Esophagus muscularis mucosa (tissue), 4 donors: ENCODE data around the gene BMP5. TPM values are rescaled to one million over a fixed set of nuclear protein-coding genes. Genes with fewer than 3 reads are reported as not detected.

Experiments used
- DNase-seq: peaks from one replicate; pipeline ENCODE4 v3.0.0-alpha.2; 2017; ENCODE audit errors: extremely low spot score
- H3K27ac ChIP-seq, 4 donors: fragments of 200-600 bp; sonication (generic); replicated peaks in 1 of 4; 1 replicate in 3 of 4; 2 replicates in 1 of 4; pipeline ENCODE4 v1.5.1; 2016 to 2019; ENCODE audit warnings: mild to moderate bottlenecking in 1 of 4
- H3K27me3 ChIP-seq, 4 donors: fragments of 200-600 bp; sonication (generic); one replicate each; pipeline versions ENCODE4 v1.5.1 to v1.6.0; 2016 to 2019
- H3K36me3 ChIP-seq, 4 donors: fragments of 200-600 bp; sonication (generic); one replicate each; pipeline ENCODE4 v1.5.1; 2016 to 2019
- H3K4me1 ChIP-seq, 4 donors: fragments of 200-600 bp; sonication (generic); one replicate each; pipeline ENCODE4 v1.5.1; 2016 to 2019
- H3K4me3 ChIP-seq, 4 donors: fragments of 200-600 bp; sonication (generic); 1 replicate in 2 of 4; 2 replicates in 2 of 4; pipeline ENCODE4 v1.5.1; 2016 to 2019; ENCODE audit warnings: mild to moderate bottlenecking in 4 of 4, moderate library complexity in 1 of 4
- H3K9me3 ChIP-seq, 4 donors: fragments of 200-600 bp; sonication (generic); 1 replicate in 3 of 4; 2 replicates in 1 of 4; pipeline ENCODE4 v1.5.1; 2016 to 2019
- EP300 ChIP-seq: sonication (generic); formaldehyde crosslinking; IDR thresholded peaks from one replicate; pipeline ENCODE4 v1.6.1; 2017; ENCODE audit warnings: antibody characterized with exemption
- POLR2A ChIP-seq: fragments of 450-650 bp; IDR thresholded peaks from one replicate; pipeline ENCODE4 v1.6.1; 2017; ENCODE audit warnings: antibody characterized with exemption, moderate library complexity, mild to moderate bottlenecking, low read depth
- POLR2AphosphoS5 ChIP-seq, 2 donors: sonication (generic); formaldehyde crosslinking; IDR thresholded peaks; one replicate each; pipeline ENCODE4 v1.6.1; 2017; ENCODE audit warnings: antibody characterized with exemption in 2 of 2
- WGBS: methylation state at CpG from one replicate; pipeline ENCODE4 v1.1.5; 2018; 5-methylcytosine and 5-hydroxymethylcytosine counted together
- intact Hi-C: fragments of 100-400 bp; cut with DNase I; formaldehyde crosslinking; loops from one replicate; pipeline ENCODE4 v1.15.1; 2023
- total RNA-seq, 4 donors: library from RNA; depleted of rRNA; stranded (reverse); fragments of >200 nt; gene quantifications; one replicate each; pipeline versions ENCODE4 v1.1.0 to v1.2.1, GENCODE V29; 2016
- TF ChIP-seq, protein P1 (sequence below), 3 experiments: fragments of 200-600 bp in 2 of 3; fragments of 450-650 bp in 1 of 3; sonication (generic) in 2 of 3; IDR thresholded peaks; one replicate each; pipeline ENCODE4 v1.5.1; 2017 to 2019; ENCODE audit warnings: antibody characterized with exemption in 3 of 3, mild to moderate bottlenecking in 2 of 3, moderate library complexity in 1 of 3

Gene BMP5
- total RNA-seq, 4 donors from 2014 or later, result 1.3 to 3.5 (median 1.6) TPM

DNA sequence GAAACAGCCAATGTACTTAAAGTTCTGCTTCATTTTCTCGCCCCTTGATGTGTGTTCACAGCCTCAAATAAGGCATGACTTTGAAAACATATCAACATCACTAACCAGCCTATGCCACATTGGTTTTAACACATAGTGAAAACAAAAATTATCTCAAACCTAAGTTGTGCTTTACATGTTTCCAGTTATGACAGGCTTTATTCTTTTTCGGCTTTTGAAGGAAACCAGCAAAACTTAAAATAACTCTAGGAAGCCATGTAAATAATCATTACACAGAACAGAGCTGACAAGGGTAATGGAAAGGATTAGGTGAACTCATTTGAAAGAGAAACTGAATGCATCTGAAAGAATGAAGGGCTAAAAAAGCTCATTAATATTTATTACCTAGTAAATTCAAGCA is 42.1 kb downstream of the BMP5 start:
- 80% methylated on average over 2 of the region's 2 CpGs for WGBS
- no peak for DNase-seq
- Histone ChIP-seq H3K4me3 (no peak overlapping the region), H3K27me3 (no peaks in the 10 kb centered on the region), H3K9me3 (no peaks in the 10 kb centered on the region), H3K27ac (no peak overlapping the region), H3K4me1 (no peaks in the 10 kb centered on the region), H3K36me3 (no peaks in the 10 kb centered on the region)
- TF ChIP-seq POLR2AphosphoS5 (IDR thresholded peaks at IDR 0.05) (no peak), POLR2A (no peak), EP300 (no peak)
- TF ChIP-seq, protein P1, sequence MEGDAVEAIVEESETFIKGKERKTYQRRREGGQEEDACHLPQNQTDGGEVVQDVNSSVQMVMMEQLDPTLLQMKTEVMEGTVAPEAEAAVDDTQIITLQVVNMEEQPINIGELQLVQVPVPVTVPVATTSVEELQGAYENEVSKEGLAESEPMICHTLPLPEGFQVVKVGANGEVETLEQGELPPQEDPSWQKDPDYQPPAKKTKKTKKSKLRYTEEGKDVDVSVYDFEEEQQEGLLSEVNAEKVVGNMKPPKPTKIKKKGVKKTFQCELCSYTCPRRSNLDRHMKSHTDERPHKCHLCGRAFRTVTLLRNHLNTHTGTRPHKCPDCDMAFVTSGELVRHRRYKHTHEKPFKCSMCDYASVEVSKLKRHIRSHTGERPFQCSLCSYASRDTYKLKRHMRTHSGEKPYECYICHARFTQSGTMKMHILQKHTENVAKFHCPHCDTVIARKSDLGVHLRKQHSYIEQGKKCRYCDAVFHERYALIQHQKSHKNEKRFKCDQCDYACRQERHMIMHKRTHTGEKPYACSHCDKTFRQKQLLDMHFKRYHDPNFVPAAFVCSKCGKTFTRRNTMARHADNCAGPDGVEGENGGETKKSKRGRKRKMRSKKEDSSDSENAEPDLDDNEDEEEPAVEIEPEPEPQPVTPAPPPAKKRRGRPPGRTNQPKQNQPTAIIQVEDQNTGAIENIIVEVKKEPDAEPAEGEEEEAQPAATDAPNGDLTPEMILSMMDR (IDR thresholded peaks at IDR 0.05), result no peak
- intact Hi-C loops, result no loop called here

DNA sequence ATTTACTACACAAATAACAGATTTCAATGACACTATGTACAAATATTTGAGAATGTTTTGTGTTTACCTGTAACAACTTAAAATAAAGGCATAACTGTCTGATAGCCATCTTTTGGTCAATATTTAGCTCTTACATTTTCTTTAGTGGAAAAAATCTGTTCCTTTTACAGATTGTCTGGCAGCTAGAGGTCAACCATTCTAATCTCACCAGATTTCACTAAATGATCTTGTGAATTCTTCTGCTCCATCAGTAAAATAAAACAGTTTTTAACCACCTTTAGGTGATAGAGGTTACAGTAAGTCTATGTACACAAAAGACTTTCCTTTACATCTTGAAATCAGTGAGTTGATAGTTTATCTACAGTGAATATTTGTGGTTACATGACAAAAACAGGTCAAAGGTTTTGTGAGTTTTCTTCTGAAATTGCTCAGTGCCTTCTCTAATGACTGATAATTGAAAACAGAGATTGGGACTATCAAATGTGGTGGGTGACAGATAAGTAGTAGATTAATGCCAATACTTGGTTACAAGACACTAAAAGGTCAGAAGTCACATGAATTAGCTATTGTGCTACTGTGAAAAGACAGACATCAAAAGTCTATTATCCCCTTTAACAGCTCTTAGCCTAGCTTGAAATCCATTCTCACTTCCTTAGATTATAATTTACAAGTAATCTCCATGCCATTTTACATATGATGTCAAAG is 47.4 kb downstream of the BMP5 start:
- DNase-seq, result no peak
- intact Hi-C loops, result no loop called here
- H3K36me3 ChIP-seq, result no peaks in the 10 kb centered on the region

DNA sequence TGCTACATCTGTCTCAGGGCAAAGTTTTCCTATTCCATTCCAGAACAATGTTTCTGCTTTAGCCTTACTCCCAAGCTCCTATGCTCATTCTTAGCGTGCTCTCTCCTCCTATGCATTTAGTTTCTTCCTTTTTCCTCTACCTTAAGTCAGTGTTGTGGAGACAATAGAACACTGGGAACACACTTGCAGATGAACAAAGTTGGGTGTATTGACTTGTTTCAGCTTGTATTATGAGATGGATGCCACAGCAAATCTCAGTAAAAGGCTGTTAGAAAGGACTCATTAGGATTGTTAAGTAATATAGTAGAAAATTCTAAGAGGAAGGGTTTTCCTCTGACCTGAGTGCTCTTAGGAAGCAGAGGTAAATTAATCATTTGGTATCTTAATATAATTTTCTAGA is 48.4 kb downstream of the BMP5 start:
- Histone ChIP-seq H3K4me1 (peaks cover 6 to 17% (median 15%) of the 10 kb centered on the region in 4 donors), H3K27me3 (no peaks in the 10 kb centered on the region), H3K36me3 (no peaks in the 10 kb centered on the region), H3K9me3 (no peaks in the 10 kb centered on the region), H3K27ac (no peak overlapping the region), H3K4me3 (no peak overlapping the region)
- no peak for DNase-seq
- WGBS, result 89% methylated on average over 1 of the region's 1 CpG
- TF ChIP-seq EP300, result no peak
- TF ChIP-seq POLR2AphosphoS5 (IDR thresholded peaks at IDR 0.05), result no peak
- no peak for TF ChIP-seq POLR2A
- TF ChIP-seq, protein P1 (IDR thresholded peaks at IDR 0.05), result no peak
- intact Hi-C loops, result no loop called here

More for the DNA sequence above, 47.4 kb downstream of the BMP5 start:
- H3K27ac ChIP-seq, result no peak overlapping the region
- H3K27me3 ChIP-seq, result no peaks in the 10 kb centered on the region
- H3K9me3 ChIP-seq, result no peaks in the 10 kb centered on the region
- peaks cover 6 to 17% (median 15%) of the 10 kb centered on the region in 4 donors for H3K4me1 ChIP-seq
- TF ChIP-seq EP300, result no peak
- TF ChIP-seq, protein P1 (IDR thresholded peaks at IDR 0.05), result no peak
- no peak for TF ChIP-seq POLR2AphosphoS5 (IDR thresholded peaks at IDR 0.05)
- TF ChIP-seq POLR2A, result no peak
- H3K4me3 ChIP-seq, result no peak overlapping the region

DNA sequence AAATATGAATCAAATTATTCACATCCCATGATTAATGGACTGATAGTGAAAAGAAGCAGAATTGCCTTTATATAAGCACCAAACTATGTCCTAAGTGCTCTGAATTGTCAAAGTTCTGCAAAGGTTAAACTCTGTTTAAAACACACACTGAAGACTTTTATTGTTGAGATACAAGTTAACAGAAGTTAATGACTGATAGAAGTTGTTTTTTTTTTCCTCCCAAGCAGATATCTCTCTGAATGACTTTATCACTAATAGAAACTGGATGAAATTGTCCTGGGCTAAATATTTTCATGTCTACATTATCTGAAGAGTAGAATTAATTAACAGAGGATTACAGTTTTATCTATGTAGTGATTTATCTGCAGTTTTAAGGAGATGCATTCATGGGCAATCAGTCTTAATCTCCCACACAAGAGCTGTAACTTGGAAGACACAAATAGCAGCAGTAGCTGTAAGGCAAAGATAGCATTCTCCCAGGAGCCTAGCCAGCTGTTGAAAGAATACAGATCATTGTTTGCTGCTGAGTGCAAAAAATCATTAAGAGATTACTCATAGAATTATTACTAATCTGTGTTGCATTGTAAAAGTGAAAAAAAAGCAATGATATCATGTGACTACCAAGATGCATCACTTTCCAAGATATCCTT is 49.9 kb downstream of the BMP5 start:
- H3K4me1 ChIP-seq, result peaks cover 6 to 17% (median 15%) of the 10 kb centered on the region in 4 donors
- H3K9me3 ChIP-seq, result no peaks in the 10 kb centered on the region
- no peaks in the 10 kb centered on the region for H3K36me3 ChIP-seq
- H3K27me3 ChIP-seq, result no peaks in the 10 kb centered on the region
- intact Hi-C loops, result no loop called here
- TF ChIP-seq POLR2A (no peak), EP300 (no peak), POLR2AphosphoS5 (IDR thresholded peaks at IDR 0.05) (no peak)
- TF ChIP-seq, protein P1 (IDR thresholded peaks at IDR 0.05), result no peak
- no peak overlapping the region for H3K4me3 ChIP-seq
- DNase-seq, result no peak
- H3K27ac ChIP-seq, result no peak overlapping the region
